Measurements from ENCODE around the gene MEFV. TPM values are rescaled to one million over a fixed set of nuclear protein-coding genes. Genes with fewer than 3 reads are reported as not detected.

The MEFV gene
- total RNA-seq, 4 donors from 2014 or later, result 0.80 to 3.3 (median 1.8) TPM

DNA sequence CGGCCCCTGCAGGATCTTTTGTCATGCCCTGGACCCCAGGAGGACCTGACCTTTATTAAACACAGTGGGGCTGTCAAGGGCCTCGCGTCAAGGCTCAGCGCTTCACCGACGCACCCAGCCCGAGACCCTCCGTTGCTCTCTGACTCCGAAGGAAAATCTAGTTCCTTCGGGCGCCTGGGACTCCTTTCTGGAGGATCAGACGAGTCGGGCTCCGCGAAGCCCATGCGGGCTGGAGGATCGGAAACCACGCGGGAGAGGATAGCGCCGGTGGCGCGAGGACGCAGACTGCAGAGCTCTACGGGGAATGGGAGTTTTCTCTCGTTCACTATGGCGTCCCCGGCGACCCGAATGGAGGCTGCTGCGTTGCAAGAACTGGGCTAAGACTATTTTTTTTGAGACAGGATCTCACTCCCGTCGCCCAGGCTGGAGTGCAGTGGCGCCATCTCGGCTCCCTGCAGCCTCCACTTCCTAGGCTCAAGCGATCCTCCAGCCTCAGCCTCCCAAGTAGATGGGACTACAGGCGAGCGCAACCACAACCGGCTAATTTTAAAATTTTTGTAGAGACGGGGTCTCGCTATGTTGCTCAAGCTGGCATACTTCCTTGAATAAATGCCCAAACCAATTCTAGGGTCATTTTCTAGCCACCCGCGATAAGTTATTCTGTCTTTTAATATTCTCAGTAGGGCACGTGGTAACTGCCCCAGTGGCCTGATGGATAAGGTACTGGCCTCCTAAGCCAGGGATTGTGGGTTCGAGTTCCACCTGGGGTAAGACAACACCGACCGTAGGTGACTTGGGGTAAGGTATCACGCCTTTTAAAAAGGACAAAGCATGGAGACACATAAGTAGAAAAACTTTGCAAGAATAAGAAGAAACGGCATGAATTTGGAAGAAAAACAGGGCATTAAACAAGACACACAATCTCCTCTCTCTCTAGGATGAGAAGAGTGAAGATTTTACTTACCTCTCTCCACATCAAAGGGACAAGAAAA lies 62.9 kb downstream of the MEFV start:
- DNase-seq (ENCODE audit: low spot score in 2 of 2), result no peak
- TF ChIP-seq, protein P1, sequence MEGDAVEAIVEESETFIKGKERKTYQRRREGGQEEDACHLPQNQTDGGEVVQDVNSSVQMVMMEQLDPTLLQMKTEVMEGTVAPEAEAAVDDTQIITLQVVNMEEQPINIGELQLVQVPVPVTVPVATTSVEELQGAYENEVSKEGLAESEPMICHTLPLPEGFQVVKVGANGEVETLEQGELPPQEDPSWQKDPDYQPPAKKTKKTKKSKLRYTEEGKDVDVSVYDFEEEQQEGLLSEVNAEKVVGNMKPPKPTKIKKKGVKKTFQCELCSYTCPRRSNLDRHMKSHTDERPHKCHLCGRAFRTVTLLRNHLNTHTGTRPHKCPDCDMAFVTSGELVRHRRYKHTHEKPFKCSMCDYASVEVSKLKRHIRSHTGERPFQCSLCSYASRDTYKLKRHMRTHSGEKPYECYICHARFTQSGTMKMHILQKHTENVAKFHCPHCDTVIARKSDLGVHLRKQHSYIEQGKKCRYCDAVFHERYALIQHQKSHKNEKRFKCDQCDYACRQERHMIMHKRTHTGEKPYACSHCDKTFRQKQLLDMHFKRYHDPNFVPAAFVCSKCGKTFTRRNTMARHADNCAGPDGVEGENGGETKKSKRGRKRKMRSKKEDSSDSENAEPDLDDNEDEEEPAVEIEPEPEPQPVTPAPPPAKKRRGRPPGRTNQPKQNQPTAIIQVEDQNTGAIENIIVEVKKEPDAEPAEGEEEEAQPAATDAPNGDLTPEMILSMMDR (IDR thresholded peaks at IDR 0.05), result no peak
- TF ChIP-seq POLR2A (IDR thresholded peaks at IDR 0.05), result no peak
- WGBS, 2 donors, result 65 to 72% methylated on average over 49 of the region's 49 CpGs
- intact Hi-C loops (cut with DNase I; ENCODE audit: low total_unique reads), result no loop called here
- H3K4me3 ChIP-seq (ENCODE audit: low read depth, poor library complexity, severe bottlenecking), result no peak overlapping the region

DNA sequence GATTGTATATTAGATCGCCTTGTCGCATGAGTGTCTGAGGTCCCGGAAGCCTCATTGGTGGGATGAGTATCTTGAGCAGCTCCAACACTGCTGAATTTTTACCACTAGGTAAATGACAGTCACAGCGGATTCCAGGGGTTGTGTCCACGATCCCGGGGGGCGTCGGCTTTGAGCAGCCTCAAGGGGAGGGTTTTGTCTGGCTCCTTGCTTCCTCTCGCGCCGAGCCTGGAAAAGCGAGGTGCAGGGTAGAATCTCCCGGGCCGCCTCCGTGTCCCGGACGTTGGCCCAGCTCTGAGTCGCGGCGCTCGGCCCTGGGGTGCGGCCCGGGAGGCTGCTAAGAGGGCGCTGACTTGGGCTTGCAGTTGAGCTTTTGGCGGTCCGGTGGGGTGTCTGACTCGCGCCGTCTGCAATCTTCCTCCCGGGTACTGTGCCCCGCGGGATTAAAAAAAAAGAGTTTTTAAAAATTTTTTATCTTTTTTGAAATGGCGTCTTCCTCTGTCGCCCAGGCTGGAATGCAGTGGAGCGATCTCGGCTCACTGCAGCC lies 63.9 kb downstream of the MEFV start:
- no peak overlapping the region for H3K4me3 ChIP-seq (ENCODE audit: low read depth, poor library complexity, severe bottlenecking)
- WGBS, 2 donors, result 34 to 38% methylated on average over 32 to 33 of the region's 36 CpGs
- TF ChIP-seq POLR2A (IDR thresholded peaks at IDR 0.05), result no peak
- TF ChIP-seq, protein P1 (IDR thresholded peaks at IDR 0.05), result no peak
- intact Hi-C loops (cut with DNase I; ENCODE audit: low total_unique reads), result no loop called here
- no peak for DNase-seq (ENCODE audit: low spot score in 2 of 2)

Other genes with a start within 250 kb of the MEFV start
- under 1 TPM in 2 of 4 donors, not detected in 2; 0.15 to 0.23 TPM for gene CLDN9, start 243.7 kb downstream of the MEFV start, total RNA-seq
- not detected for gene CLDN6, start 238.4 kb downstream of the MEFV start, total RNA-seq
- gene TNFRSF12A, start 236.3 kb downstream of the MEFV start, total RNA-seq, result 10 to 100 TPM; 11.7 to 60.0 (median 23.6) TPM
- gene HCFC1R1, start 232.7 kb downstream of the MEFV start, total RNA-seq, result 10 to 100 TPM; 27.5 to 41.5 (median 31.9) TPM
- 10 to 100 TPM; 13.2 to 22.1 (median 20.1) TPM for gene THOC6, start 232.6 kb downstream of the MEFV start, total RNA-seq
- gene BICDL2, start 219.7 kb downstream of the MEFV start, total RNA-seq, result 100 to 1,000 TPM in 3 of 4 donors, 10 to 100 TPM in 1; 87.2 to 115 (median 106) TPM
- under 1 TPM in 3 of 4 donors, not detected in 1; 0.30 to 0.81 (median 0.49) TPM for gene MMP25, start 210.1 kb downstream of the MEFV start, total RNA-seq
- gene IL32, start 191.0 kb downstream of the MEFV start, total RNA-seq, result 1 to 10 TPM in 3 of 4 donors, under 1 TPM in 1; 0.80 to 7.2 (median 5.1) TPM
- gene ZSCAN10, start 157.3 kb downstream of the MEFV start, total RNA-seq, result not detected
- 10 to 100 TPM; 15.1 to 25.3 (median 18.5) TPM for gene ZNF205, start 144.0 kb downstream of the MEFV start, total RNA-seq
- gene ZNF213, start 121.6 kb downstream of the MEFV start, total RNA-seq, result 10 to 100 TPM; 10.7 to 18.0 (median 14.6) TPM
- gene OR1F1, start 68.4 kb downstream of the MEFV start, total RNA-seq, result not detected
- gene ZNF200, start 21.5 kb downstream of the MEFV start, total RNA-seq, result 1 to 10 TPM; 2.2 to 5.7 (median 3.9) TPM
- gene ZNF263, start 26.9 kb upstream of the MEFV start, total RNA-seq, result 10 to 100 TPM; 40.4 to 62.3 (median 55.2) TPM
- 1 to 10 TPM; 1.9 to 6.9 (median 3.0) TPM for gene TIGD7, start 48.8 kb upstream of the MEFV start, total RNA-seq
- 10 to 100 TPM; 13.3 to 23.5 (median 18.2) TPM for gene ZNF75A, start 48.9 kb upstream of the MEFV start, total RNA-seq
- gene OR2C1, start 99.3 kb upstream of the MEFV start, total RNA-seq, result under 1 TPM in 2 of 4 donors, not detected in 2; 0.39 to 0.88 TPM
- gene ZSCAN32, start 144.4 kb upstream of the MEFV start, total RNA-seq, result 10 to 100 TPM in 2 of 4 donors, 1 to 10 TPM in 2; 8.2 to 16.4 (median 11.7) TPM
- gene ZNF174, start 144.6 kb upstream of the MEFV start, total RNA-seq, result 10 to 100 TPM; 12.3 to 16.4 (median 13.4) TPM
- 1 to 10 TPM; 2.1 to 3.2 (median 2.5) TPM for gene ZNF597, start 186.9 kb upstream of the MEFV start, total RNA-seq
- 10 to 100 TPM; 21.2 to 42.2 (median 24.8) TPM for gene NAA60, start 187.0 kb upstream of the MEFV start, total RNA-seq
- not detected for gene C16orf90, start 238.9 kb upstream of the MEFV start, total RNA-seq
- gene CLUAP1, start 244.4 kb upstream of the MEFV start, total RNA-seq, result 10 to 100 TPM in 2 of 4 donors, 1 to 10 TPM in 2; 4.3 to 21.8 (median 11.7) TPM

Measured in lower leg skin (tissue), 4 donors.